ENCODE results near the gene GDI1.
A peak's percentile ranks its signal among the peaks of the same experiment; 100 is the strongest.

GDI1 gene

DNA sequence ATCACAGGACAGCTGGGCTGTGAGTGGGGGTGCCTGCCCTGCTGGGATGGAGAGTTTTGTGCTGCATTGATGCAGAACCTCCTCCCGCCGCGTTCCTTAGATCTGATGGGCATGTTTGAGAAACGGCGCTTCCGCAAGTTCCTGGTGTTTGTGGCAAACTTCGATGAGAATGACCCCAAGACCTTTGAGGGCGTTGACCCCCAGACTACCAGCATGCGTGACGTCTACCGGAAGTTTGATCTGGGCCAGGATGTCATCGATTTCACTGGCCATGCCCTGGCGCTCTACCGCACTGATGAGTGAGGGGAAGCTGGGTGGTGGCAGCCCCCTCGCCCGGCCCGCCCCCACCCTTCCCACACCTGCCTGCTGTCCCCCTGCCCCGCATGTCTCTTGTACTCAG, 2.9 kb downstream of the GDI1 start:
- no peak for DNase-seq

DNA sequence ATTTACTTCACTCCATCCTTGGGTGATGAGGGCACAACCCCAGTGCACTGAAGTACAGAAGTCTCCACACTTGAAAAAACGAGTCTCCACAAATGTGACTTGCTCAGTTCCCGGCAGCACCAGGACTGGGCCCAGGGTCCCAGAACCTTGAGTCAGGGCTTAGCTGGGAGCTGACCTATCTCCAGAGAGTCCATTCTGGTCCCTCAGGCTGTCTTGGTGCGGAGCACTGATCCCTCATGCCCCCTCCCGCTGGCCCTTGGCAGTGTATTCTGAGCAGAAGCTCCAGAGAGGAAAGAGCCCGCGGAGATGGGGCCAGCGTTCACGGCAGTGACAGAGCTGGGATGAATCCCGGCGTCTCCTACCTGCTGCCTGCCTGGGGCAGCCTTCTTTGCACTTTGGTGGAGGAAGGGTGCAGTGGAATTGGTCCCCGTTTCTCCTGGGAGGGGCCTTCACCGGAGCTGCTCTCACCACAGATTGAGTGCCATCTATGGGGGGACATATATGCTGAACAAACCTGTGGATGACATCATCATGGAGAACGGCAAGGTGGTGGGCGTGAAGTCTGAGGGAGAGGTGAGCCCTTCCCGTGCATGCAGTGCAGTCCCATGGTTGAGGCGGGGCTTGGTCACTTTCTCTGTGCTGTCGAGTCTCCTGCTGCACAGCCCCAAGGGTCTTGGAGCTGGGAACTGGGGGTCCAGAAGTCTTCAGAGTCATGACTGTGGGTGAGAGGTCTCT, 3.8 kb downstream of the GDI1 start:
- DNase-seq = no peak

DNA sequence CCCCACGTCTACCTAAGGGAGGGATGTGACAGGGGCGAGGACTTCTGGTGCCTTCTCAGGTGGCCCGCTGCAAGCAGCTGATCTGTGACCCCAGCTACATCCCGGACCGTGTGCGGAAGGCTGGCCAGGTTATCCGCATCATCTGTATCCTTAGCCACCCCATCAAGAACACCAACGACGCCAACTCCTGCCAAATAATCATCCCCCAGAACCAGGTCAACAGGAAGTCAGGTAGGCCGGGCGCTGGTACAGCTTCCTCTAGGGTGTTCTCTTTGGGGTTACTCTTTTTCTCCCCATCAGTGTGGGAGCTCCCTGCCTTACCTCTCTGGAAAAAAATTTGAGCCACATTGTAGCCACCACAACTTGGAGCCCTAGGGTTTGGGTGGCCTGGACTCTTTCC, 4.6 kb downstream of the GDI1 start:
- DNase-seq = no peak

DNA sequence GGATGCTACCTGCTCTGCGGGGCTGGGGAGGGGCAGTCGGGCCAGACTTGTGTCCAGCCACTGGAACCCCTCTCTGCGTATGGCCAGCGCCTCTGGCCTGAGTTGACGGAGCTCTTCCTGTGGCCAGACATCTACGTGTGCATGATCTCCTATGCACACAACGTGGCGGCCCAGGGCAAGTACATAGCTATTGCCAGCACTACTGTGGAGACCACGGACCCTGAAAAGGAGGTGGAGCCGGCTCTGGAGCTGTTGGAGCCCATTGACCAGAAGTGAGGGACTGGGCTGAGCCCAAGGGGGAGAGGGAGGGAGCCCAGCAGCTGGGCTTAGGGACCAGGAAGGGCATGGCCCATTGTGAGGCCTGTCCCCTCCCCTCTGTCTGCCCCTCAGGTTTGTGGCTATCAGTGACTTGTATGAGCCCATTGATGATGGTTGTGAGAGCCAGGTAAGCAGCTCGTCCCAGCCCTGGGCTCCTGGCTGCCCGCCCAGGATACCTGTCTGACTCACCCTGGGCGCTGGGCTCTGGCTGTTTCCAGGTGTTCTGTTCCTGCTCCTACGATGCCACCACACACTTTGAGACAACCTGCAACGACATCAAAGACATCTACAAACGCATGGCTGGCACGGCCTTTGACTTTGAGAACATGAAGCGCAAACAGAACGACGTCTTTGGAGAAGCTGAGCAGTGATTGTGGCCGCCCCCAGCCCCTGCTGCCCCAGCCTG, 5.2 kb downstream of the GDI1 start:
- no peak for DNase-seq

DNA sequence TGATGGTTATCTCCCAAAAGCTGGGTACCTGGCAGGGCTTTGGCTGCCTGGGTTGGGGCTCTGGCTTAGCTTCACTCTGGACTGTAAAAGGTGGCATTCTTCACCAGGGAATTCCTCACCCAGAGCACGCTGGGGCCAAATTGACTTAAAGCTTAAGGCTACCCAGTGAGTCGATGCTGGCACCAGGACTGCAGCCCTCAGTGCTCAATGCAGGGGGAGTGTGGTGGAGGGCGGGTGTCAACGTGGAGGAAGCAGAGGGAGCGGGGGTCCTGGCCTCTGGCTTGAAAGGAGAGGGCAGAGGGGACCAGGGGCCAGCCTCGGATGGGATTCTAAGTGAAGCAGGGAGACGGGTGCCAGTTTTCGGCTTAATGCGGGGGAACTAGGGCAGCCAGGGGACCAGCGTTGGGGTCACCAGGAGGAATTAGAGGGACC, 6.5 kb downstream of the GDI1 start:
- no peak for DNase-seq

DNA sequence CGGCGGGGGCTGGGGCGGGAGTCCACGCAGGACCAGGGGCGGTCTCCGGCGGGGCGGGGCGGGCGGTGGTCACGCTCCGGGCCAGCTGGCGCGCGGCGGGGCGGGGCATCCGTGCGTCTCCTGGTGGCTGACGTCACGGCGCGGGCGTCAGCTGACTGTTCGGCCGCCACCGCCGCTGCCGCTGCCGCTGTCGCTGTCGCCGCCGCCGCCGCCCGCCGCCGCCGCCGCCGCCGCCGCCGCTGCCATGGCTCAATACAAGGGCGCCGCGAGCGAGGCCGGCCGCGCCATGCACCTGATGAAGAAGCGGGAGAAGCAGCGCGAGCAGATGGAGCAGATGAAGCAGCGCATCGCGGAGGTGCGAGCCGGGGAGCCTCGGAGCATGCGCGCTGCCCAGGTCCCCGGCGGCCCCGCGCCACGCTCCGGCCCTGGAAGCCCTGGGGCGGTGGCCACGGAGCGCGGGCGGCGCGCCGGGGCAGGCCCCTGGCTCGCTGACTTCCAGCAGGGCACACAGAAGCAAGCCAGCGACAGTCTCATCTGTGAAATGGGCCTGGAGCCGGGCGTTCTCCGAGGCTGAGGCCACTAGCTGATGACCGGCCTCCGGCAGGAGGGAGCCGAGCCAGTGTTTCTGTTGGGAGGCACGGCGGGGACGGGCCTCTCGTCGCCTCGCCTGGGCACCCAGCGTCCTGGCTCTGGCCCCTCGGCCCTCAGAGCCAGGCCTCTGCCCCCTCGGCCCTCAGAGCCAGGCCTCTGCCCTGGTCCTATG, 7.2 kb downstream of the GDI1 start, which contains the start of gene FAM50A:
Gene FAM50A (plus strand): TSS at position 150 of the 763 bp plus-strand sequence. CDS start 95 bp downstream, at position 245.
- peak; percentile 45 for DNase-seq

DNA sequence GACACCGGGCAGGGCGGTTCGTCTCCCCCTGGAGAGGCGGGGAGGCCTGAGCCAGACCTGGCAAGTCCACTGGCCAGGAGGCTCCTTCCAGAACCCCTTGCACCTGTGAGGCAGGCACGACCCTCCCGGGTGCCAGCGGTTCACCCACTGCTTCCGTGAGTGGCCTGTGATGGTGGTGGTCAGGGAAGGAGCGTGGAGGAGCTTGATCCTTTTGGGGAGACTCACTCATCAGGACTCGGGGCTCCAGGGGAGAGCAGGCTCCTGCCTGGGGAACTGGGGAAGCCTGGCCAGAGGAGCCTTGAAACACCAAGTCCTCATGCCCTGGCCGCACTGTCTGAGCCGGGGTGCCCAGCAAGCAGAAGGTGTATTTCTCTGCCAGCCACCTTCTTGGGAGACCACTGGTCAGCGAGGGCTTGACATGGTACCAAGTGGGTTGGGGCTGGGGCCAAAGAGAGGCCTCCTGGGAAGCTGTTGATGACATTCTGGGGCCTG, 7.8 kb downstream of the GDI1 start:
- no peak for DNase-seq

DNA sequence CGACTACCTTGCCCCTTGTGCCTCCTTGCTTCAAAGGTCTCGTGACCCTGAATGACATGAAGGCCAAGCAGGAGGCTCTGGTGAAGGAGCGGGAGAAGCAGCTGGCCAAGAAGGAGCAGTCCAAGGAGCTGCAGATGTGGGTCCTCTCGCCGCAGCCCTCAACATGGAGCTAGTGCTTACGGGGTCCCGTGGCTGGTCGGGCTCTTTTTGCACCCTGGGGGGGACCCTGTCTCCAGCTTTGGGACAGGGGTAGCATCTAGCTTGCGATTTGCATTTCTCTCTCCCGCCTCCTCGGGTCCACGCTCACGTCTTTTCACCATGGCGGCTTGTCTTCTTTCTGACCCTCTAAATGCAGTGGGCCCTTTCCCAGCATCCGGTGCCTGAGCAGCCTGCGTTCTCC, 8.8 kb downstream of the GDI1 start:
- no peak for DNase-seq

DNA sequence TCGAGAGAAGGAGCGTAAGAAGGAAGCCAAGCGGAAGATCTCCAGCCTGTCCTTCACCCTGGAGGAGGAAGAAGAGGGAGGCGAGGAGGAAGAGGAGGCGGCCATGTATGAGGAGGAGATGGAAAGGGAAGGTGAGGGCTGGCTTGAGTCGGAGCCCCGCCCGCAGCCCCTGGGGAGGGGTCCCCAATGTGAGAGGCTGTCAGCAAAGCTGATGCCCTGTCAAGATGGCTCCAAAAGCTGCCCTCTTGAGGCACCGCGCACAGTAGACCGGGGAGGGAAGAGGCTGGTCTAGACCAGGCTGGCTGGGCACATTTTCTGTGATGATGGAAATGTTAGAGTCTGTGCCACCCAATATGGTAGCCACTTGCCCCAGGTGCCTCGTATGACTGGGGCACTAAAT, 9.5 kb downstream of the GDI1 start:
- no peak for DNase-seq

DNA sequence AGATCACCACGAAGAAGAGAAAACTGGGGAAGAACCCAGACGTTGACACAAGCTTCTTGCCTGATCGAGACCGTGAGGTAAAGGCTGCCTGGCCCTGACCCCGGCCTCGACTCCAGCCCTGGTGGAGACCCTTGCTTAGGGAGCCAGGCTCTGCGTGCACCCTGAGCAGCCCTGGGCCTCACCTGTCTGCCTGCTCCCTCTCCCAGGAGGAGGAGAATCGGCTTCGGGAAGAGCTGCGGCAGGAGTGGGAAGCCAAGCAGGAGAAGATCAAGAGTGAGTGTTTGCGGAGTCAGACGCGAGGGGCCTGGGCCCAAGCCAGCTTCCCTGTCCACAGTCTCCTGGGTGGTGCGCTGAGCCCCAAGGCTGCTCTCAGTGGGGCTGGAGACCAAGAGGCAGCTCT, 11.5 kb downstream of the GDI1 start:
- DNase-seq = no peak

DNA sequence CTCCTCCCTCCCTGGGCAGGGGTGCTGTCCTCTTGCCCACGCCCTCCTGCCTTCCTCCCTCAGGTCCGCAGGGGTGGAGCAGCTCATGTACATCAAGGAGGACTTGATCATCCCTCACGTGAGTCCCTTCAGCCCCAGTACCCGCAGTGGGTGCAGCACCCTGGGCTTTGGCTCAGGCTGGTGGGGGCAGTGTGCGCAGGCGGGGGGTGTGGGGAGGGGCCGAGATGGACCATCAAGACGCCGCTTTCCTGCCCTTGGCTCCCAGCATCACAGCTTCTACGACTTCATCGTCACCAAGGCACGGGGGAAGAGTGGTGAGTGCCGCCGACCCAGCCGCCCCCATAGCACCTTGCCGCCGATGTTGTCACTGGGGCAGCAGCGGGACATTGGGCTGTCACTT, 12.7 kb downstream of the GDI1 start:
- DNase-seq = no peak

DNA sequence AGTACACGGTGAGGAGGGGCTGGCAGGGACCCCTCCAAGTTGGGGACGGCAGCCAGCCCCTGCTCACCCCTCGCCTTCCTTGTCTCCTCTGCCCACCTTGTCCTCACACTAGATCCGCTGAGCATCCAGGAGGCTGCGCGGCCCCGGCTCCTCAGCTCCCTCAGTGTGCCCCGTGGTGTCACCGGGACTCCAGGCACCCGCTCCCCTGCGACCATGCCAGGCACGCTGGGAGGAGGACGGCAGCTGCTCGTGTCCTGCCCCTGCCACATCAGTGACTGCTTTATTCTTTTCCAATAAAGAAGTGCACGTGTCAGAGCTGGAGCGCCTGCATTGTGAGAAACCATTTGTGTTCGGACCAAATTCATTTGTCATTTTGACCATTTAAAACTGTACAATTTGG, 13.4 kb downstream of the GDI1 start:
- DNase-seq = no peak

DNA sequence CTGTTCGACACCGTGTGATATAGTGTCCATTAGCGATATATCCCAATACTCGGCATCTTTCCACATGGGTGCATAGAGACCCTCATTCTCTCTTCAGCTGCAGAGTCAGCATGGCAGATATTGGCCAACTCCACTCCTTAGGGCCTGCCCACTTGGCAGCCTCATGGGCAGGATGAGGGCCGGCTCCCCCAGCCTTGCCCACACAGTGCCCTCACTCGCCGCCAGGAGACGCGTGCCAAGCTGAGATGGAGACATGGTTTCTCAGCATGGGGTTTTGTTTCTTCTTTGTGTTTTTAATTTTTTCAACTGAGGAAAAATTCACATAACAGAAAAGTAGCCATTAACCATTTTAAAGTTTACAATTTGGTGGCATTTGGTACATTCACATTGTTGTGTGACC, 15.9 kb downstream of the GDI1 start:
- DNase-seq = no peak

DNA sequence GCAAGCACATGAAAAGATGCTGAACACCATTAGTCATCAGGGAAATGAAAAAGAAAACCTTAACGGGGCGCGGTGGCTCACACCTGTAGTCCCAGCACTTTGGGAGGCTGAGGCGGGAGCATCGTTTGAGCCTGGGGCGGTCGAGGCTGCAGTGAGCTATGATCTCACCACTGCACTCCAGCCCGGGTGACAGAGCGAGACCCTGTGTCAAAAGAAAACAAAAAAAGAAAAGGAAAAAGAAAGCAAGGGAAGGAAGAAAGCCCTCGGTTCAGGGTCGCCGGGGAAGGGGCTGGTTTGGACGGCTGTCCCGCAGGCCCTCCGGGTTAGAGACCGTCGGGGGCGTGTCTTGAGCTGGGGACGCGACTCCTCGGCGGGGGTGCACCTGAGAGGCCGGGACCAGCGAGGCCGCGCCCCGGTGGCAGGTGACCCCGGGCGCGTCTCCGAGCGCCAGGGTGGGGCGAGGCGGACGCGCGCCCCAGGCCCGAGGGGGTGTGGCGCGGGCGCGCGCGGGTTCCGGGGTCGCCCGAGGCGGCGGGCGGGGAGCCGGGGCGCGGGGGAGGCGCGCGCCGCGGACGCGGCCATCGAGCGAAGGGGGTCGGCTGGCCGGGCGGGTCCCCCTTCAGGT, 20.6 kb downstream of the GDI1 start:
- no peak for DNase-seq

DNA sequence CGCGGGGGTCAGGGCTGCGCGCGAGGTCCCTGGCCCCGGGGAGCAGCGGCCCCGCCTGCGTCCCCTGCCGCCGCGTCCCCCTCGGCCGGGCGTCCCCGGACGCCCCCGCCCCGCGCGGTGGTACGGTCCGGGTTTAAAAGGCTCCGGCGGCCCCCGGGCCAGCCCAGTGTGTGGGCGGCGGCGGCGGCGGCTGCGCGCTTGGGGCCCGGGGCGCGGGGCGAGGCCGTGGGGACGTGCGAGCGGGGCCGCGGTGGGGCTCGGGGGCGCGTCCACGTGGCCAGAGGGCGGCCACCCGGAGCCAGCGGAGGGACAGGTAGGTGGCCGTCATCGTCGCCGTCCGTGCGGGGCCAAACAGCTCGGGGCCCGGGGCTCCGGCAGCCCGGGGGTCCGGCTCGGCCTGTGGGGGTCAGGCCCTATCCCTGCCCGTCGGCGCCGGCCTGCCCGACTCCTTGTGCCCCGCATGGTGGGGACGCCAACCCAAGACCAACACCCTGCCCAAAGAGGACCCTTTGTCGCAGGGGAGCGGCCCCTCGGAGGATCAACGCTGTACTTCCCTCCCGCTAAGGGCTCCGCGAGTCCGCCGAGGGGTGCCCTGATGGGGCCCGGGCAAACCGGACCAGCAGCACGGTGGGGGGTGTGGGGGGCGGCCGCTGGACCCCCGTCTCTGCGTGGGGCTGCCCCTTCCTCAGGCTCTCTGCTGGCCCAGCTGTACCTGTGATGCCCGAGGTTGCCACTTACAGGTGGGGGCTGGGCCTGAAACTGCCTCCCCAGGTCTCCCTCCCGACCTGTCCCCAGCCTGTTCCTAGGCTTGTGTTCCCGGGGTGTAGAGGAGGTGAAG, 21.4 kb downstream of the GDI1 start, which contains the start of gene PLXNA3:
Gene PLXNA3 (plus strand): TSS at position 166 of the 838 bp plus-strand sequence. CDS start 1,903 bp downstream, outside the sequence.
- DNase-seq = no peak

DNA sequence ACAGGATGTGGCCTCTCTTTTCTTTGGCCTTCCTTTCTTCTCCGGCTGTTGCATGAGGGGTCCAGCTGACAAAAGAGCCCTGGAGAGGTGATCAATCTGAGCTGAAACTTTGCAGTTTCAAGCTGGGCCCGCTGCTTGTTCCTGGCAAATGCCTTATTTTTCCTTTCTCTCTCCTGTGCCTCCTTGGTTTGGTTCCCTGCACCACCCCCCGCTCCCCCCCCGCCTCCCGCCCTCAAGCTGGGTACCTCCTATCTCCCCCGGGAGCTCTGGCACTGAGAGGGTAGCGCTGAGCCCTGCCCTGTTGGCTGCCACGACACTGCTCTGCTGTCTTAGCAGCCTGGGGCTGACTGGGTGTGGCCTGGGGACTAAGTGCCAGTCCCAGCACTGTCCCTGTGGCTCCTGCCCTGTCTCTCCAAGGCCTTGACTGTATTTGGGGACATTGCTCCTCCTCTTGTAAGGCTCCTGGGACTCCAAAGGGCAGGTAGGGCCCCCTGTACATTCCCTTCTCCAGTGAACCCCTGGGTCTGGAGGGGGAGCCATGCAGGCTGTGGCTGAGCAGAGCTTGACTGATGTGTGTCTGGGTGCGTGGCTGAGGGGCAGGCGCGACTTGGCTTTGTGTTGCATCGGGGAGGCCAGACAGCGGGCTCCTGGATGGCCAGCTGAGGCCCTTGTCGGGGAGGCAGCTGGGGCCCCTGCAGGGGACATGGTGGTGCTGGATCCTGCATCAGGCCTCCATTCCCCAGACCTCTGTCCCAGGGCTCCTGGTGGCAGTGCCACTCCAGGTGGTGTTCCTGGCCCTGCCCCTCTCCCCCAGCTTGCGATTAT, 22.2 kb downstream of the GDI1 start:
- no peak for DNase-seq

DNA sequence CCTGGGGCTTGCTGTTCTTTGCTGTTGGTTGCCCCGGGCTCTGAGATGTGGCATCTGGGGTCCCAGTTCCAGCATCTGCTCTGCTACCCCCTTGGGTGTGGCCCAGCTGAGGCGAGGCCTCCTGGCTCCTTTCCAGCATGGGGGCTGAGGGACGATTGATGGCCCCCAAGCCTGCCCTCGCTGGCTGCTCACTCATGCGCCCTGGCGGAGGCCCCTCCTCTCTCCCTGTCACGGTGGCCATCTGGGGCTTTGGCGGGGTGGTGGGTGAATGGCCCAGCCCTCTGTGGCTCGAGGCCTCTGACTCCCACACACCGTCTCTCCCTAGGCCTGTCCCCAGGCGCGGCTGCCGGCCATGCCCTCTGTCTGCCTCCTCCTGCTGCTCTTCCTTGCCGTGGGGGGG, 22.9 kb downstream of the GDI1 start:
- no peak for DNase-seq

DNA sequence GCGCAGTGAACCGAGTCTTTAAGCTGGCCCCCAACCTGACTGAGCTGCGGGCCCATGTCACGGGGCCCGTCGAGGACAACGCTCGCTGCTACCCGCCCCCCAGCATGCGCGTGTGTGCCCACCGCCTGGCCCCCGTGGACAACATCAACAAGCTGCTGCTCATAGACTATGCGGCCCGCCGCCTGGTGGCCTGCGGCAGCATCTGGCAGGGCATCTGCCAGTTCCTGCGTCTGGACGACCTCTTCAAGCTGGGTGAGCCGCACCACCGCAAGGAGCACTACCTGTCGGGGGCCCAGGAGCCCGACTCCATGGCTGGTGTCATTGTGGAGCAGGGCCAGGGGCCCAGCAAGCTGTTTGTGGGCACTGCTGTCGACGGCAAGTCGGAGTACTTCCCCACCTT, 23.4 kb downstream of the GDI1 start:
- DNase-seq = no peak

DNA sequence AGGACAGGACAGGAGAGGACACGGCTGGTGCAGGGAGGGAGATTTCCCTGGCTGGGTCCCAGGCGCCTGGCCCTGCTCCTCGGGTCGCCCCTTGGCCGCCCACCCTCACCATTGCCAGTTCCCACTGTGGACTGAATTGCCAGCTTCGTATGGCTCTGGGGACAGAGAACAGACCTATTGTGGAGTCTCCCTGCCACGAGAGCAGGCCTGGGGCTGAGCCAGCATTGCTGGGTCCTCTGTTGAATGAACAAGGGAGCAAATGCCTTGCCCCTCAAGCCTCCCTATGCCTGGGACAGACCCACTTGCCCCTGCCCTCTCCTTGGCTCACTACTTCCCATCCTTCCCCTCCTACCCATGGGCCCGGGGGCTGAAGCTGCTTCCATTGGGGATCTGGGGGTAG, 25.4 kb downstream of the GDI1 start:
- DNase-seq = no peak

DNA sequence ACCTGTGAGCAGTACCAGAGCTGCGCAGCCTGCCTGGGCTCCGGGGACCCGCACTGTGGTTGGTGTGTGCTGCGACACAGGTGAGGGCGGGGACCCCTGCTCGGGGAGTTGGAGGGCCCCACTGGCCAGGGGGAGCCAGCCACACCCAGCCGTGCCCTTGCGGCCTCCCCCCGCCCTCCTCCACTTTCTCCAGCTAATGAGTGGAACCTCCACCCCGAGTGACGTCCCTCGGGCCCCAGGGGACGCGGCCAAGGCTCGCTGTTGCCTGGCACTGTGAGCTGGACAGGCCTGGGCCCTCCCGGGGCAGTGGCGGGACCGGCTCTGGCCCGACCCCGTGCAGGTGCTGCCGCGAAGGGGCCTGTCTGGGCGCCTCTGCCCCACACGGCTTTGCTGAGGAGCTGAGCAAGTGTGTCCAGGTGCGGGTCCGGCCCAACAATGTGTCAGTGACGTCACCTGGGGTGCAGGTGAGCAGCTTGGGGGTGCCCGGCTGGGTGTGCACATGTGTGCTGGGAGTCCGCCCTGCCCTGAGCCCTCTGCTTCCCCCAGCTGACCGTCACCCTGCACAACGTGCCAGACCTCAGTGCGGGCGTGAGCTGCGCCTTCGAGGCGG, 26.8 kb downstream of the GDI1 start:
- no peak for DNase-seq
